GM20000 (cell line): ENCODE measurements around the gene LRIF1.

Experiments used
- DNase-seq: peaks from one replicate; pipeline ENCODE4 v3.0.0; 2012; ENCODE audit warnings: low spot score
- TF ChIP-seq, protein P1 (sequence below): IDR thresholded peaks from 2 replicates; pipeline ENCODE4 v1.5.1; 2012; ENCODE audit warnings: mild to moderate bottlenecking, control low read depth; ENCODE audit errors: extremely low read depth, missing control alignments

Gene LRIF1

DNA sequence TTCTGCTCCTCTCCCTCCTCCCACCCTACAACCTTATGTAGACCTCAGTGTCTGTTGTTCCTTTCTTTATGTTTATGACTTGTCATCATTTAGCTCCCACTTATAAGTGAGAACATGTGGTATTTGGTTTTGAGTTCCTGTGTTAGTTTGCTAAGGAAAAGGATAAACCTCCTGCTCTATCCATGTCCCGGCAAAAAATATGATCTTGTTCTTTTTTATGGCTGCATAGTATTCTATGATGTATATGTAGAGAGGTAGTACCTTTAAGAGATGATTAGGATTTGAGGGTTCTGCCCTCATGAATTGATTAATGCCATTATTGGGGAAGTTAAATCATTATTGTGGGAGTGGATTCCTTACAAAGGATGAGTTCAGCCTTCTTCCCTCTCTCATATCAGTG lies 41.8 kb downstream of the LRIF1 start:
- TF ChIP-seq, protein P1, sequence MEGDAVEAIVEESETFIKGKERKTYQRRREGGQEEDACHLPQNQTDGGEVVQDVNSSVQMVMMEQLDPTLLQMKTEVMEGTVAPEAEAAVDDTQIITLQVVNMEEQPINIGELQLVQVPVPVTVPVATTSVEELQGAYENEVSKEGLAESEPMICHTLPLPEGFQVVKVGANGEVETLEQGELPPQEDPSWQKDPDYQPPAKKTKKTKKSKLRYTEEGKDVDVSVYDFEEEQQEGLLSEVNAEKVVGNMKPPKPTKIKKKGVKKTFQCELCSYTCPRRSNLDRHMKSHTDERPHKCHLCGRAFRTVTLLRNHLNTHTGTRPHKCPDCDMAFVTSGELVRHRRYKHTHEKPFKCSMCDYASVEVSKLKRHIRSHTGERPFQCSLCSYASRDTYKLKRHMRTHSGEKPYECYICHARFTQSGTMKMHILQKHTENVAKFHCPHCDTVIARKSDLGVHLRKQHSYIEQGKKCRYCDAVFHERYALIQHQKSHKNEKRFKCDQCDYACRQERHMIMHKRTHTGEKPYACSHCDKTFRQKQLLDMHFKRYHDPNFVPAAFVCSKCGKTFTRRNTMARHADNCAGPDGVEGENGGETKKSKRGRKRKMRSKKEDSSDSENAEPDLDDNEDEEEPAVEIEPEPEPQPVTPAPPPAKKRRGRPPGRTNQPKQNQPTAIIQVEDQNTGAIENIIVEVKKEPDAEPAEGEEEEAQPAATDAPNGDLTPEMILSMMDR, result no peak
- DNase-seq, result no peak

DNA sequence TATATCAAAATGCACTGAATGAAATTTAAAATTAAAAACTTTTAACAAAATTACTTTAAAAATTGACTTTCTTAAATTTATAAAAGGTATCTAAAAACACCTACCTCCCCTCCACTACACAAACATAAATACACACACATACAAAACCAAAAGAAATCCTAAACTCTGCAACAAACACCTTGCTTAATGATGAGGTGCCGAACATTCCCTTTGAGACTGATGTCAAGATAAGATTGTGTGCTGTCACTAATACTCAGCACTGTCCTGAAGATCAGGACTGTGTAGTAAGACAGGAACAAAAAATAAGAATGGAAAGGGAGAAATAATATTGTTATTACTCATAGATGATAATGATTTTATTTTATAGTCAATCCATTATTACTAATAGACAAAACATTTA lies 45.7 kb downstream of the LRIF1 start:
- TF ChIP-seq, protein P1, result no peak
- no peak for DNase-seq

DNA sequence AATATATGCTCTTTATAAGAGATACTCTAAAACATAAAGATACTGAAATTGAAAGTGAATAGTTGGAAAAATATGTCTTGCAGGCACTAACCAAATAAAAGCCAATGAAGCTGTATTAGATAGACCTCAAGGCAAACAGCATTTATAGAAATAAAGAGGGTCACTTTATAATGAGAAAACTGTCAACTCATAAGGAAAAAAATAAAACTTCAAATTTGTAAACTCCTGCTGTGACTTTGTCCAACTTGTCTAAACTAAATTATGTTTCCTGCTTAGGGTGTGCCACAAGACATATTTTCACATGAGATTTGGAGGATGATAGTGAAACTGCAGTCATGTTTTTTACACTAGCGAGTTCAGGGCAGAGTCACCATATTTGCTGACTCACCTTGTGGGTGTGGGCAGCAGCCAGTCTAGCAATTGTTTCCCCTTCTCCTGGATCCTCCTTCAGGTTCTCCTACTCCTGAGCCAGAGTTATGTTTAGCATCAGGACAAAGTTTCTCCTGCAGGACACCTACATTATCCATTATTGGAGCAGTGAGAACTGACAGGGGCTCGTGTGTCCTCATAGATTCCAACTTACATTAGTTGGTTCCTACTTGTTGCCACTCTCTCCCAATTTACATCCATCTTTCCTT lies 46.9 kb downstream of the LRIF1 start:
- TF ChIP-seq, protein P1, result no peak
- DNase-seq, result peak; percentile 25

DNA sequence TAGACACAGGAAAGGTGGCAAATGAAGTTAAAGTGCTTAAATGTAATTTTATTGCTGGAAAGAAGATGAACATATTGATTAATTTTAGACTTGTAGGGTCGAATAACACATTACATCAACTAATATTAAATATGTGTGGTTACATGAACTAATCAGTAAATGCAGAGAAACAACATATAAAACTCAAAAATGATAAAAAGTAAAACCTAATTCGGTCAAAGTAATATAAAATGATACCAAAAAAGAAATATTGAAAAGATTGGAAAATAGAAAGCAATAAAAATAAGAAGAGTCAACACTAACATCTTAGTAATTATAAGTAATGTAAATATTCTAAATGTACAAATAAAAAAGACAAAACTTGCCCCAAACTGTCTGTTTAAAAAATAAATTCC lies 47.5 kb downstream of the LRIF1 start:
- TF ChIP-seq, protein P1, result no peak
- no peak for DNase-seq

DNA sequence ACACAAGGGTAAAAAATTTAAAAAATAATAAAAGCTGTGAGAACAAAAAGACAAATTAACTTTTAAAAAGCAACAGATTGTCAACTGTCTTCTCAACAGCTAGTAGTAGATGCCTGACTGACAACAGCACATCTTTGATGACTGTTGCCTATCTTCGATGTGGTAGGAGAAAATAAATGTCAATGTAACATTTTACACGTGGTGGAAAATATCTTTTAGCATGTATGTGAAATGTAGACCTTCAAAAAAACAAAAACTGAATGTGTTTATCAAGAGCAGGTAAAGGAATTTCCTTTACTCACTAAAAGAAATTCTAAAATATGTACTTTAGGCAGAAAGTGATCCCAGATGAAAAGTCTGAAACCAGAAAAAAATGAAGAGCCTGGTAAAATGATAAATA lies 47.9 kb downstream of the LRIF1 start:
- no peak for DNase-seq
- TF ChIP-seq, protein P1, result no peak

DNA sequence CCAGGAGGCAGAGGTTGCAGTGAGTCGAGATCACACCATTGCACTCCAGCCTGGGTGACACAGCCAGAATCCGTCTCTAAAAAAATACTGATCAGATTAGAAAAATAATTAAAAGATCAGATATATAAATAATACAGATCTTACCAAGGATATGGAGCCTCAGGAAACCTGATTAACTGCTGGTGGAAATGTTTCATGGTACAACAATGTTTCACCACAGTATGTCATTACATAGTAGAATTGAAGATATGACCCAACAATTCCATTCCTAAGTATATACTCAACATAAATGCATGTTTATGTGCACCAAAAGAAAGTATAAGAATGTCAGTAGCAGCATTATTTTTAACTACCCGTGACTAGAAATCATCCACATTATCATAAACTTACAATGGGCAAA lies 49.0 kb downstream of the LRIF1 start:
- TF ChIP-seq, protein P1, result no peak
- no peak for DNase-seq

DNA sequence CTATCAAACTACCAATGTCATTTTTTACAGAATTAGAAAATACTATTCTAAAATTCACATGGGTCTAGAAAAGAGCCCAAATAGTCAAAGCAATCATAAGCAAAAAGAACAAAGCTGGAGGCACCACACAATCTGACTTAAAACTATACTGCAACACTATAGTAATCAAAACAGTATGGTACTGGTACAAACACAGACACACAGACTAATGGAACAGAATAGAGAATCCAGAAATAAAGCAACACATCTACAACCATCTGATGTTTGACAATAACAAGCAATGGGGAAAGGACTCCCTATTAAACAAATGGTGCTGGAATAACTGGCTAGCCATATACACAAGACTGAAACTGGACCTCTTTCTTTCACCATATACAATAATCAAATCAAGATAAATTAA lies 50.9 kb downstream of the LRIF1 start:
- TF ChIP-seq, protein P1, result no peak
- DNase-seq, result no peak
